ENCODE results near the gene SAPCD2. TPM values are rescaled to one million over a fixed set of nuclear protein-coding genes. Genes with fewer than 3 reads are reported as not detected.

The SAPCD2 gene
- total RNA-seq, 1 donor from 2014 or later: 0.99 TPM

DNA sequence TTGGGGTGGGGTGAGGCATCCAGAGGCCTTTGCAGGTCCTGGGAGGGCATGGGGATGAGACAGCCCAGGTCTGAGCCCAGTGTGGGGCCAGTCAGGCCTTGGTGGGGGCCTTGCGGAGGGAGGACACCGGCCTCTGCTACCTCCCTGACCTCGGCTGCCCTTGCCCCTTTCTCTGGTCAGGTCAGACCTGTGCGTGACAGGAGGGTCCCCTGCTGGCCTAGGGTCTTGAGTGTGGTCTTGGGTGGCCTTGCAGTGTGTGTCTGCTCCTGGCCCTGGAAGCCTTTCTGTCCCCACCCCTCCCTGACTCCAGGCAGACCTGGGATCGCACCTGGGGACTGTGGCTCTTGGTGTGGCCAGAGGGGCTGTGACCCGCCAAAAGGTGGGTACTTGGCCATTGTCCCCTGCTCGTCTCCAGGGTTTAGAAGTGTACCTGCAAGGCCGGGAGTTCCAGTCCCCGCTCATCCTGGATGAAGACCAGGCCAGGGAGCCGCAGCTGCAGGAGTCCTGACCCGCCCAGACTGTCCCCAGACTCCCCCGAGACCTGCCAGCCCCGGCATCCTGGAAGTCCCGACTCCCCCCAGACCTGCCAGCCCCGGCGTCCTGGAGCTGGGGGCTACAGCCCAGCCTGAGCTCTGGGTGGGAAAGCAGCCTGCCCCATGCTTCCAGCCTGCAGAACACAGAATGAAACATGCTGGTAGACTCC is 12.0 kb upstream of the SAPCD2 start:
- DNase-seq (ENCODE audit: low read depth): no peak

- no peak for DNase-seq (ENCODE audit: low read depth)
Observed at GRCh38 chr9:137080260-137081122, 10.1 kb upstream of the SAPCD2 start.

DNA sequence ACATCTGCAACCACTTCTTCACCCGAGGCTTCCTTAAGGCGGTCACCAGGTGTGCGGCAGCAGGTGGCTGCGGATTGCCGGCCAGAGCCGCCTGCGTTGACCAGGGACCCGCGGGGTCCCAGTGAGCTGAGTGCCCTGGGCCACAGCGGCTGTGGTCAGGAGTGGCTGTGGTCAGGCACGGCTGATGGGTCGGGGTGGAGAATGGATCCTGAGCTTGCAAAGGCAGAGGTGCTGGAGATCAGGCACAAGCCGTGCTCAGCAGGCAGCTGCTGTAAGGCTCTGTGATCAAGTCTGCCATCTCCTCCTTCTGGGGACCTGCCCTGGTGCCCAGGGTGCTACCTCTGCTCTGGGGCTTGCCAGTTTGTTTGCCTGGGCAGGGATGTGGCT is 9.0 kb upstream of the SAPCD2 start:
- no peak for DNase-seq (ENCODE audit: low read depth)

- no peak for DNase-seq (ENCODE audit: low read depth)
Observed at GRCh38 chr9:137078701-137079400, 8.5 kb upstream of the SAPCD2 start.

GRCh38 chr9:137077758-137078693 is 7.7 kb upstream of the SAPCD2 start:
- DNase-seq (ENCODE audit: low read depth): no peak

DNA sequence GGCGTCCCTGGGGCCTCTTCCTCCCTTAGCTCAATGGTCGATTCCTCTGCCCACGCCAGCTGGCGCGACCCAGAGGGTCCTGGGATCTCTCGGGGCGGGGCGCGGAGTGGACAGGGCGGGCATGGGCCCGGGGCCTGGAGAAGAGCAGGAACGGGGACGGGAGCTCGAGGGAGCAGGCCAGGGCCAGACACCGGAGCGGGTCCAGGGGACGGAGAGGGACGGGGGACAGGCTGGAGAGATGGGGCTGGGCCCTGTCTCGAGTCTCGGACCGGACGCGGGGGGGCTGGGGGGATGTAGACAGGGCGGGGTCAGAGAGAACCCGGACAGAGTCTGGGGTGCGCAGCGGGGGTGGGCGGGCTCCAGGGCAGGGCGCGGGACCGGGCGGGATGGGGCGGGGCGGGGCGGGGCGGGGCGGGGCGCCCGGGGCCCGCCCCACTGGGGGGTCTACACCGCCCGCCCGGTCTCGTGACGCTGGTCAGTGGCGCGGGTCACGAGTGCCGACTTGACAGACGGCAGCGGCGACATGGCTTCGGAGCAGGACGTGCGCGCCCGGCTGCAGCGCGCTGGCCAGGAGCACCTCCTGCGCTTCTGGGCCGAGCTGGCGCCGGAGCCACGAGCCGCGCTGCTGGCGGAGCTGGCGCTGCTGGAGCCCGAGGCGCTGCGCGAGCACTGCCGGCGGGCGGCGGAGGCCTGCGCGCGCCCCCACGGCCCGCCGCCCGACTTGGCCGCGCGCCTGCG is 6.8 kb upstream of the SAPCD2 start, which contains the start of gene UAP1L1:
TSS of gene UAP1L1 (plus strand) at position 508 of the 738 bp plus-strand sequence. CDS start at position 524, 16 bp downstream.
- no peak for DNase-seq (ENCODE audit: low read depth)

DNA sequence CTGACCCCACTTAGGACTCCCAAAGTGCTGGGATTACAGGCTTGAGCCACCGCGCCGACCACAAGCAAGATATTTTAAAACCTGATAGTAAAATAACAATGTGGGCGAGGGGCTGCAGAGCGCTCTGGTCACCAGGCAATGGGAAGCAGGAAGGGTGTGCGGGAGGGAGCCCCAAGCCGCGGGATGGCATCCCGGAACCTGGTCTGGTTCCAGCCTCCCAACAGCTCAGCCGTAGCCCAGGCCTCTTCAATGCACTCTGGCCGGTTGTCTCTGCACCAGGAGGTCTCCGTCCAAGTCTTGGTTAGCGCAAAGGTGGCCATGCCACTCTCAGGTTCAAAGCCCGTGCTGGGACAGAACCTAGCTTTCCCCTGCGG is 6.3 kb upstream of the SAPCD2 start:
- no peak for DNase-seq (ENCODE audit: low read depth)

DNA sequence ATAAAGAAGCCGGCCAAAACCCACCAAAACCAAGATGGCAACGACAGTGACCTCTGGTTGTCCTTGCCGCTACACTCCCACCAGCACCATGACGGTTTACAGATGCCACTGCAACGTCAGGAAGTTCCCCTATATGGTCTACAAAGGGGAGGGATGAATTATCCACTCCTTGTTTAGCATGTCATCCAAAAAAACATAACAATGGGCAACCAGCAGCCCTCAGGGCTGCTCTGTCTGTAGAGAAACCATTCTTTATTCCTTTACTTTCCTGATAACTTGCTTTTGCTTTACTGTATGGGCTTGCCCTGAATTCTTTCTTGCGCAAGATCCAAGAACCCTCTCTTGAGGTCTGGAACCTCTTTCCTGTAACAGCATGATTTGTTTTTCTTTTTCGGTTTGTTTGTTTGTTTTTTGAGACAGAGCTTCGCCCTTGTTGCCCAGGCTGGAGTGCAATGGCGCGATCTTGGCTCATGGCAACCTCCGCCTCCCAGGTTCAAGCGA is 5.0 kb upstream of the SAPCD2 start:
- no peak for DNase-seq (ENCODE audit: low read depth)

DNA sequence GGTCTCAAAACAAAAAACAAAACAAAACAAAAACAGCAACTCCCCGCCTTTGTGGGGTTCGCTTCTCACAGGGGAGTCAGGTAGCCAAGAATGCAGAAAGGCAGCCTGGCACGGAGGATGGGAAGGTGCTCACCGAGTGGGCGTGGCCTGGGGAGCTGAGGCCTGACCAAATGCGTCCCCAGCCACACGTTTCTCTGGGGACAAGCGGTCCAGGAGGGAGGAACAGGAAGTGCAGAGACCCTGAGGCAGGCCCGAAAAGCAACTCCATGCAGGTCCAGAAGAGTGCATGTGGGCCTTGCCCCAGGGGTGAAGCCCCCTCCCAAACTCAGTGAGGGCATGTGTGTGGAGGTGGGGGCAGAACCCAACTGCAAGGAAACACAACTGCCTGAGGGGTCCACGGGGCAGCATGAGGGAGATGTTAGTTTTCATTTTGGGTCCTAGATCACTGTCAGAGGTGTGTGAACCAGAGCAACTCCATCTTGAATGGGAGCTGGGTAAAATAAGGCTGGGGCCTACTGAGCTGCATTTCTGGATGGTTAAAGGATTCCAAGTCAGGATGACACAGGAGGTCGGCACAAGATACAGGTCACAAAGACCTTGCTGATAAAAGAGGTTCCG is 4.4 kb upstream of the SAPCD2 start:
- DNase-seq (ENCODE audit: low read depth): no peak

DNA sequence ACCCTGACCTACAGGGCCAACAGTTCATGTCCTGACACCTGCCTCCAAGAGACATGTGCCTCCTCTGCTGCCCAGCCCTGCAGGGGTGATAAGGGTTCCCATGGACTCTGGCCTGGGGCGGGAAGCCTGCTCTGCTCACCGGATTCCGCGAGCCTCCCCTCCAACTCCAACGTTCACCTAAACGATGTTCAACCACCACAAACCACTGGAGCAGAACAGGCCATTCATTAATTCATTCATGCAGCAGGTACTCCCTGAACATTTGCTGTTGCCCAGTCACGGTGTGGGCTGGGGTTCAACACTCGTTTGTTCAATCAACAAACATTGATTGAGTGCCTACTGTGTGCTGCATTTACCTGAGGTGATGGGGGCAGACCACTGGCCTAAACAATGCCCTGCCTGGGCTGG is 3.6 kb upstream of the SAPCD2 start:
- DNase-seq (ENCODE audit: low read depth): no peak

DNA sequence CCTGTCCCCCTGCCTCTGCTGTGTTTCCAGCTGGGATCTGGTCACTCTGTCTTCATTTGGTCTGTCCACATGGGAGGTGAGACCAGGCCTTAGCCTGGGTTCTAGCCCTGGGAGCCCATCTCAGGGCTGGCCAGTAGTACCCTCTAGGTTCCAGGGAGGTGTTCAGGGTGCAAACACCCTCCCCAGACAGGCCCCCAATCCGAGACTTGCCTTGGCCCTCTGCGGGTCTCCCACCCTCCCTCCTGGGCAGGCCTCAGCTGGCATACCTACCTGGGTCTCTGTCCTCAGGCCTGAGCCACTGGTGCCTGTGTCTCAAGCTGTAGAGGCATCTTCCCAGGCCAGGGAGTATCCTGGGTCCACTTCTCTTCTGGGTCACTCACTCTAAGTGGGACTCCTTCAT is 925 bp upstream of the SAPCD2 start:
- no peak for DNase-seq (ENCODE audit: low read depth)

- no peak for DNase-seq (ENCODE audit: low read depth)
Observed at GRCh38 chr9:137070906-137071275, 534 bp upstream of the SAPCD2 start.

GRCh38 chr9:137069508-137070091 is 757 bp downstream of the SAPCD2 start:
- no peak for DNase-seq (ENCODE audit: low read depth)

- DNase-seq (ENCODE audit: low read depth): no peak
Observed at GRCh38 chr9:137068539-137069507, 1.5 kb downstream of the SAPCD2 start.

- DNase-seq (ENCODE audit: low read depth): peak; percentile 60
Observed at GRCh38 chr9:137067860-137068538, 2.4 kb downstream of the SAPCD2 start.

DNA sequence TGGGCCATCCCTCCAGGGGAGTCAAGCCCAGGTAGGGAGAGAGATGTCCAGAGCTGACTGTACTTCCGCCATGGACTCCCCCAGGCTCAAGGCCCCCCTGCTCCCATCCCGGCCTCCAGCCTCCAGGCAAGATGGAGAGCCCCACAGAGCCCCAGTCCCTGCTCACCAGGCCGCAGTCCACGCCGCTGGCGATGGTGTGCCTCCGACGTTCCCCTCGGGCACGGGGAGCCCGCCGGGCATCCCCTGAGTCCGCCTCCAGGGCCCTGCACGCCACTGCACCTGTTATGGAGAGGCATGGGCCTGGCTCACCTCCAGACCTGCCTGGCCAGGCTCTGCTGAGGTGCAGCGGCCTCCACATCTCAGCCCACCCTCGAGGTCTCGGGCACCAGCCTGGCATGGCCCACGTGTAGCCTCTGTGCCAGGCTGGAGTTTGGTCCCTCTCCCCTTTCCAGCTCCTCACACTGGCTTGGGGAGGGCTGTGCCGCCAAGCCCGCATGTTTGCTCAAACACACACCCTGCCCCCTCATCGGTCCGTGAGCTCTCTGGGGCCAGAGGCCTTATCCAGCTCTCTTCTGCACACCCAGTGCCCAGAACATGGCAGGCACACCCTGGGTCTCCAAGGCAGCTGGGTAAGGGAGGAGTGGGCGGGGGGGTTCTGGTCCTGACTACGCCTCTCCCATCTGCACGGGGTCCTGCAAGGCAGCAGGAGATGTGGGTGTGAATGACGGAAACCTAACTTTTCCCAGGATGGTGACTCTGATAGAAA is 4.1 kb downstream of the SAPCD2 start:
- DNase-seq (ENCODE audit: low read depth): no peak

DNA sequence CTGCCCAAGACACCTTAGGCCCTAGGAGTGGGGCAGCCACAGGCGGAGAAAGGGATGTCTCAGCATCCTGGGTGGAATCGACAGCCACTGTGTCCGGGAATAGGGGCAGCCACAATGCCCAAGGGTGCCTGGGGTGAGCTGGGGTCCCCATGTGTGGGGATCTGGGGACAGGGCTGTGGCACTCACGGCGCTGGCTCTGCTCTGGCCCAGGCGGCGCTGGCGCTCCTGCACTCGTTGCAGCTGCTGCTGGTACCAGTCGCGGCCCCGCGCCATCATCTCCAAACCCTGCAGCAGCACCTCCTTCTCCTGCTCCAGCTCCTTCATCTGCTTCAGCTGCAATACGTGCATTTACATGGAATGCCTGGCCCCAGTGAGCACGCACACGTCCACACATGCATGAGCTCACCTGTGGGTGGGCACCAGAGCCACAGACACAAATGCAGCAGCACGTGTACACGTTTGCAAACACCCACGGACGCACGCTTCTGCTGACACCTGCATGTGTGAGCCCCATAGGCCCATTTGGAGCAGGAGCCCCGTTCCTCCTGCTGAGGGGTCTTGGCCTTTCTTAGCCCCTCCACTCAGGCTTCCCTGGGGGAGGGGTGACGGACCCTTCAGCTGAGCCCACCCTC is 4.9 kb downstream of the SAPCD2 start:
- DNase-seq (ENCODE audit: low read depth): no peak
